Mesendoderm (in vitro differentiated cells): Measurements from ENCODE around the gene RABGAP1L.
"Not testable (repeated sequence)": the region's sequence is repeated elsewhere in the genome, so short reads cannot be mapped to it uniquely, and the experiment has no call there.

ENCODE experiments used
- DNase-seq: peaks from one replicate; pipeline ENCODE4 v3.0.0; 2013
- H2AK5ac ChIP-seq: 2 replicates; pipeline ENCODE4 v1.6.1; 2013; ENCODE audit warnings: low read length, inconsistent platforms
- H2BK120ac ChIP-seq: 2 replicates; pipeline ENCODE4 v1.6.1; 2013; ENCODE audit warnings: low read depth, mild to moderate bottlenecking, low read length, moderate library complexity, mixed read lengths
- H2BK15ac ChIP-seq: replicated peaks from 2 replicates; pipeline ENCODE4 v1.6.1; 2013; ENCODE audit warnings: low read depth, mild to moderate bottlenecking, moderate library complexity
- H2BK5ac ChIP-seq: 2 replicates; pipeline ENCODE4 v1.6.1; 2013; ENCODE audit warnings: low read length, inconsistent platforms
- H3K18ac ChIP-seq: 2 replicates; pipeline ENCODE4 v1.6.1; 2013; ENCODE audit warnings: mild to moderate bottlenecking, low read length, mixed read lengths
- H3K23ac ChIP-seq: one replicate; pipeline ENCODE4 v1.6.1; 2013; ENCODE audit warnings: low read length
- H3K27ac ChIP-seq: 2 replicates; pipeline ENCODE4 v1.5.1; 2013; ENCODE audit warnings: low read depth, mild to moderate bottlenecking, inconsistent platforms, low read length, moderate library complexity
- H3K27me3 ChIP-seq: 2 replicates; pipeline ENCODE4 v1.6.1; 2013; ENCODE audit warnings: low read length, control low read depth, mild to moderate bottlenecking, inconsistent platforms; ENCODE audit not compliant: insufficient read depth, poor library complexity
- H3K36me3 ChIP-seq: 2 replicates; pipeline ENCODE4 v1.6.1; 2013; ENCODE audit warnings: low read length, inconsistent platforms; ENCODE audit not compliant: control insufficient read depth, insufficient read depth
- H3K4ac ChIP-seq: one replicate; pipeline ENCODE4 v1.6.1; 2013; ENCODE audit warnings: low read depth, mild to moderate bottlenecking, low read length, moderate library complexity
- H3K4me1 ChIP-seq: 2 replicates; pipeline ENCODE4 v1.6.1; 2013; ENCODE audit warnings: low read depth, low read length, inconsistent platforms; ENCODE audit not compliant: control insufficient read depth
- H3K4me2 ChIP-seq: 2 replicates; pipeline ENCODE4 v1.6.1; 2013; ENCODE audit warnings: low read length
- H3K4me3 ChIP-seq: 2 replicates; pipeline ENCODE4 v1.5.1; 2013; ENCODE audit warnings: mild to moderate bottlenecking, low read length
- H3K56ac ChIP-seq: one replicate; pipeline ENCODE4 v1.6.1; 2013; ENCODE audit warnings: low read length
- H3K79me1 ChIP-seq: 2 replicates; pipeline ENCODE4 v1.6.1; 2013; ENCODE audit warnings: low read length, inconsistent platforms
- H3K79me2 ChIP-seq: 2 replicates; pipeline ENCODE4 v1.6.1; 2013; ENCODE audit warnings: mild to moderate bottlenecking, low read length; ENCODE audit not compliant: control insufficient read depth, insufficient read depth
- H3K9ac ChIP-seq: 2 replicates; pipeline ENCODE4 v1.6.1; 2013; ENCODE audit warnings: low read length, inconsistent platforms
- H4K5ac ChIP-seq: one replicate; pipeline ENCODE4 v1.6.1; 2013; ENCODE audit warnings: low read length
- H4K8ac ChIP-seq: one replicate; pipeline ENCODE4 v1.6.1; 2013; ENCODE audit warnings: low read depth, mild to moderate bottlenecking, control low read depth, low read length, moderate library complexity
- WGBS: extraction: QIAGEN DNeasy Blood & Tissue Kit; methylation state at CpG from one replicate; pipeline ENCODE4 v1.1.7; 2013; ENCODE audit warnings: low lambda C conversion rate, missing lambda C conversion rate; ENCODE audit not compliant: insufficient coverage; ENCODE audit errors: extremely low coverage; 5-methylcytosine and 5-hydroxymethylcytosine counted together

The RABGAP1L gene

DNA sequence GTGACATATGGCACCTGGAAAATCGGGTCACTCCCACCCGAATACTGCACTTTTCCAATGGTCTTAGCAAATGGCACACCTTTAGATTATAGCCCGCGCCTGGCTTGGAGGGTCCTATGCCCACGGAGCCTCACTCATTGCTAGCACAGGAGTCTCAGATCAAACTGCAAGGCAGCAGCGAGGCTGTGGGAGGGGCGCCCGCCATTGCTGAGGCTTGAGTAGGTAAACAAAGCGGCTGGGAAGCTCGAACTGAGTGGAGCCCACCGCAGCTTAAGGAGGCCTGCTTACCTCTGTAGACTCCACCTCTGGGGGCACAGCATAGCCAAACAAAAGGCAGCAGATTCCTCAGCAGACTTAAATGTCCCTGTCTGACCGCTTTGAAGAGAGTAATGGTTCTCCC lies 458.6 kb downstream of the RABGAP1L start:
- not testable (repeated sequence) for H3K79me1 ChIP-seq, DNase-seq, H3K9ac ChIP-seq, H3K4me2 ChIP-seq, H3K56ac ChIP-seq, H4K5ac ChIP-seq, H2BK15ac ChIP-seq, H3K27ac ChIP-seq, H3K18ac ChIP-seq, H3K36me3 ChIP-seq, H3K4ac ChIP-seq, H2AK5ac ChIP-seq, H4K8ac ChIP-seq, H3K27me3 ChIP-seq, H3K4me3 ChIP-seq, H3K79me2 ChIP-seq, H2BK120ac ChIP-seq, H3K4me1 ChIP-seq, H3K23ac ChIP-seq, H2BK5ac ChIP-seq
- WGBS: no CpG with 5 or more reads among the region's 12 CpGs

DNA sequence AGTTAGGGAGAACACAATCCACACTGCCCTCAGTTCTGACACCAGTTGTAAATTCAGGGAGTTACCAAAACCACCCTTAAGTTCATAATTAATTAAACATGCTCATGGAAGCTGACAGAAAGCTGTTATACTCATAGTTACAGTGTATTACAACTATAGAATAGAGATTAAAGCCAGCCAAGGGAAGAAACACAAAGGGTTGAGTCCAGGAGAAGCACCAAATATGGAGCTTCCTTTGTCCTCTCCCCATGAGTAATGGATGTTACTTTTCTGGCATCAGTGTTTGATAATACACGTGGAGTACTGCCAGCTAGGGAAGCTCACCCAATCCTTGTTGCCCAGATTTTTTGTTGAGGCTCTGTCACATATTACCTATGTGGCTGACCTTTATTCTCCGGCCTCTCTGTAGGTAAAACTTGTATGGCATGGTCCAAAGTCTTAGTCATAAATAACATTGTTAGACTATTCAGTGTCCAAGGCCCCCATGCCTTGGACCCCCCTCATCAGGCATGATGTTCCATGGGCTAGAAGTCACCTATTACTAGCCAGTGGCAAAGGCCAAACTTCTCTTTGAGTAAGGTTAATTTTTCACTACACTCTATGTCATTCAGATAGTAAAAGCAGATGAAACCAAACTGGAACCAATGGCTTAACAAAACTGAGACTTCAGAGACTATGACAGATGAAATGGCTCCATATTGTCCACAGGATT lies 464.2 kb downstream of the RABGAP1L start:
- Histone ChIP-seq H3K4ac (no peak overlapping the region), H3K79me2 (no peaks in the 10 kb centered on the region), H3K4me1 (no peaks in the 10 kb centered on the region), H3K18ac (no peak overlapping the region), H4K8ac (no peak overlapping the region), H4K5ac (no peak overlapping the region), H3K4me2 (no peak overlapping the region), H2AK5ac (no peak overlapping the region), H3K27me3 (no peaks in the 10 kb centered on the region), H3K27ac (no peak overlapping the region), H3K23ac (no peak overlapping the region), H3K79me1 (no peaks in the 10 kb centered on the region), H3K56ac (no peak overlapping the region), H2BK15ac (no peak overlapping the region), H2BK120ac (no peak overlapping the region), H3K36me3 (no peaks in the 10 kb centered on the region), H3K4me3 (no peak overlapping the region), H2BK5ac (no peak overlapping the region), H3K9ac (no peak overlapping the region)
- DNase-seq: no peak
- no CpG with 5 or more reads among the region's 2 CpGs for WGBS

DNA sequence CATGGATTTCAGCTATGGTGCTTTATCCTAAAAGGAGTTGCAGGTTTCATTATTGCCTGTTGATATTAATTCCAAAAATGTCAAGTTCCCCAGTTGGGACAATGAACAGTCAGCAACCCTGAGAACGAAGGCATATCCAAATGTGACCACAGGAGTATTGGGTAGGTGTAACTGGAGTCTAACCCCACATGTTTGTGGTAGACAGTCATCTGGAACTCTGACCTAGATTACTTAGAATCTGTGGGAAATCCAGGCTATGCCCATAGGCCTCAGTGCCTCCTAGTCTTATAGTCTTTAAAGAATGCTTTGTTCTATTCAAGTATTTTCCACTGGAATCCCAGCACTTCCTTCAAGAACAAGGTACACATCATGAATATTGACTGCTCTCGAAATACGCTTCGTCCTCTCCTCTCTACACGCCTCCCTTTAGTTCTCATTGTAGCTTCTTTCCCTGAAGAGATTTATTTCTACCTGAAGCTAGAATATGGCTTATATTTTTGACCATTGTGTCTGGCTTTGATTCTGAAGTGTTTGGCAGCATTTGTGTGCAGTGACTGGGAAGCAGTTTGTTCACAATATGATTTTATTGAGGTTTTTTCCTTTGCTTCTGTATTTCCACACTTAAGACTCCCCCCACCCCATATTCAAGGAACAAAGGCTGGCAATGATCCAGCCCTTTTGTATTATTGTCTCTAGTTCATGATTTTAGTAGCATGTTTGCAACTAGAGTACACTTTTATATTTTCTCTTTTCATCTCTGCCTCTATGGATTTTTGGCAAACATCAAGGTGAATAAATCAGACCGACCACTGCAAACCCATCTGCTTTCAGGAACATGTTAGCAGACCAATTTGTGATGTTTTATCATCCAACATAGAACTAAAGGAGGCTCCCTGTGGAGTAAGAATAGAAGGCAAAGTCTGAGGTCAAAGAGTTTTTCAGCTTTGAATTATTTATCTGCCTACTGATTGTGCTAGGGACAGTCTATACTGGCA lies 467.0 kb downstream of the RABGAP1L start:
- Histone ChIP-seq H3K4me3 (no peak overlapping the region), H3K4ac (no peak overlapping the region), H4K5ac (no peak overlapping the region), H3K56ac (no peak overlapping the region), H3K36me3 (no peaks in the 10 kb centered on the region), H3K79me2 (no peaks in the 10 kb centered on the region), H3K79me1 (no peaks in the 10 kb centered on the region), H4K8ac (peak overlapping the region; percentile 13), H2AK5ac (no peak overlapping the region), H3K4me1 (no peaks in the 10 kb centered on the region), H3K9ac (no peak overlapping the region), H3K27ac (no peak overlapping the region), H3K23ac (no peak overlapping the region), H3K27me3 (no peaks in the 10 kb centered on the region), H2BK15ac (no peak overlapping the region), H3K4me2 (no peak overlapping the region), H2BK5ac (no peak overlapping the region), H3K18ac (no peak overlapping the region), H2BK120ac (no peak overlapping the region)
- no CpG with 5 or more reads among the region's 6 CpGs for WGBS
- DNase-seq: no peak

DNA sequence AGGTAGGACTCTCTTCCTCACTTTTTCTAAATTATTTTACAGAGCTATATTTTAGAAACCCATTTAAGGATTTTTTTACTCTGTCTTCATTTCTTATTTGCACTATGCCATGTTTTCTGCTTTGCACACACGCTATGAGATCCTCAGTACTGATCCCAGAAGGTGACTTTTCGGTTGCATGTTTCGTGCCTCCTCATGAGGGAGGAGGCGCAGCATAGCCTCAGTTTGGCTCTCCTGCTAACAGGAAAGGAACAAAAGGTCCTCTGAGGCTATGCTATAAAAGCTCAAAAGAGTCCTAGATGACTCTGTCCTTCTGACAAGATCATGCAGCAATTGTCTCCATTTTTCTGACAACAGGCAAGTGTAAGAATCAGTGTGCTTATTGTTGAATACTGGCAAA lies 478.2 kb downstream of the RABGAP1L start:
- Histone ChIP-seq H3K36me3 (no peaks in the 10 kb centered on the region), H3K27ac (no peak overlapping the region), H3K23ac (no peak overlapping the region), H3K9ac (no peak overlapping the region), H2AK5ac (no peak overlapping the region), H2BK15ac (no peak overlapping the region), H3K56ac (no peak overlapping the region), H4K5ac (no peak overlapping the region), H4K8ac (no peak overlapping the region), H3K4ac (no peak overlapping the region), H2BK5ac (no peak overlapping the region), H3K4me3 (no peak overlapping the region), H3K79me1 (no peaks in the 10 kb centered on the region), H3K79me2 (no peaks in the 10 kb centered on the region), H3K27me3 (no peaks in the 10 kb centered on the region), H2BK120ac (no peak overlapping the region), H3K4me1 (no peaks in the 10 kb centered on the region), H3K4me2 (no peak overlapping the region), H3K18ac (no peak overlapping the region)
- WGBS: no CpG with 5 or more reads among the region's 4 CpGs
- no peak for DNase-seq

DNA sequence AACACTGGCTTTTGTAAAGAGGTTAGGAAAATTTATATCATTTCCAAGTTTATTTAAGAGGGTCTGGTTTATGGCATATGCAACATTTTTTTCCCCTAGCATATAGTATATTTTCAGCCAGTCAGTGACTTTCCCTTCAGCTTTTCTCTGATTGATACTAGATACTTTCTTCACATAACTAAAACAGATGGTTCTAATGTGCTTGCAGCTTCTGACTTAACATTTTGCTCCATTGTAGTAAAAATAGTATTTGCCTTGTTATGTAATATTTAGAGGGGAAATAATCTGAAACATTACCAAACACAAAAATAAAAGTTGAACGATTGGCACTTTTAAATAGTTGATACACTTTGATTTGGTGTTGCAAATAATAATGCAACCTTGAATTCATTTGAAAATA lies 480.1 kb downstream of the RABGAP1L start:
- Histone ChIP-seq H2BK5ac (no peak overlapping the region), H3K4ac (no peak overlapping the region), H2BK15ac (no peak overlapping the region), H3K9ac (no peak overlapping the region), H3K79me2 (no peaks in the 10 kb centered on the region), H3K23ac (no peak overlapping the region), H3K56ac (no peak overlapping the region), H2BK120ac (no peak overlapping the region), H3K36me3 (no peaks in the 10 kb centered on the region), H3K79me1 (no peaks in the 10 kb centered on the region), H3K4me2 (no peak overlapping the region), H4K5ac (no peak overlapping the region), H2AK5ac (no peak overlapping the region), H3K27ac (no peak overlapping the region), H3K4me3 (no peak overlapping the region), H3K18ac (no peak overlapping the region), H4K8ac (no peak overlapping the region), H3K4me1 (no peaks in the 10 kb centered on the region), H3K27me3 (no peaks in the 10 kb centered on the region)
- DNase-seq: no peak
- WGBS: no CpG with 5 or more reads among the region's 1 CpG
